ENCODE data around the gene APOBEC4. TPM values are rescaled to one million over a fixed set of nuclear protein-coding genes. Genes with fewer than 3 reads are reported as not detected.

APOBEC4 gene
- total RNA-seq, 2 experiments from 2014 or later: not detected

DNA sequence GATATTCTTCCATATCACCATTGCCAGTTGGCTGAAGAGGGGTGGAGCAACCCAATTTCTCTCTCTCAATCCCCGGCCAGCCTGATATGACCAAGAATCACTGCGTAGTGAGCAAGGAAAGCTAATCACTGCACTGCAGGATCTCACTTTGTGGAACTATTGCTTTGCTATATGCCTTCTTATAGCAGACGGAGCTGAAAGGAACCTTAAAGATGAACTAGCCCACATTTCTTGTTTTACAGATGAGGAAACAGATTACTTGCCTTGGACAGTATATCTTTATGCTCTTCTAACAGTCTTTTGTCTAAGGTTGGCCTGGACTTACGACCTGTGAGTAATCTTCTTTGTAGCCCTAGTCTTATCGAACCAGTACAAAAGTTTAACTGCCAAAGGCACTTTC lies 7.6 kb downstream of the APOBEC4 start:
- no peaks in the 10 kb centered on the region for H3K4me1 Mint-ChIP-seq (ENCODE audit: low read depth)
- intact Hi-C loops (cut with micrococcal nuclease): loop anchor here (1.0 kb wide), 1 partner anchor 9 kb away; no protein-coding TSS in a partner anchor
- no peaks in the 10 kb centered on the region for H3K9me3 Mint-ChIP-seq
- CTCF ChIA-PET: interaction anchor here (0.7 to 1.1 kb wide), 4 partner anchors 12 to 271 kb away, joined by 3 read pairs; no protein-coding TSS in a partner anchor
- H3K27me3 Mint-ChIP-seq (ENCODE audit: low read depth): no peaks in the 10 kb centered on the region
- no peak overlapping the region for H3K27ac Mint-ChIP-seq
- H3K36me3 Mint-ChIP-seq (ENCODE audit: low read depth): no peaks in the 10 kb centered on the region
- DNase-seq: no peak
- no peak overlapping the region for H3K4me3 Mint-ChIP-seq

DNA sequence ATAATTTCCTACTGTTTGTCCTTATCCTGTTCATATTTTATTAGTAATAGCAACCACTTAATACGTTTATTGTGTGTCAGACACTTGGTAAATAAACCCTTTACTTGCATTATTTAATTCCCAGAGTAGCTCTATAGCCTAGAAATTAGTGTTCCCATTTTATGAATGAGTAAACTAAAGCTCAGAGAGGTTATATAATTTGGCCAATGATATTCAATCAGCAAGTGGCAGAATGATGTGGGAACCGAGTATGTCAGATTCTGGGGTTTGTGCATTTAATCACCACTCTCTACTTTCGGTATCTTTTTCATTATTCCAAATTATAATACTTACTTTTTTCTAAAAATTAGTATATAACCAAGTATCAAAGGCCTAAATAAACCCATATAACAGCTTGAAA lies 10.9 kb downstream of the APOBEC4 start:
- Mint-ChIP-seq H3K4me1 (ENCODE audit: low read depth) (peaks cover 6% of the 10 kb centered on the region), H3K27me3 (ENCODE audit: low read depth) (no peaks in the 10 kb centered on the region), H3K36me3 (ENCODE audit: low read depth) (no peaks in the 10 kb centered on the region), H3K4me3 (no peak overlapping the region), H3K9me3 (no peaks in the 10 kb centered on the region), H3K27ac (no peak overlapping the region)
- no peak for DNase-seq
- CTCF ChIA-PET: no interaction called here
- intact Hi-C loops (cut with micrococcal nuclease): no loop called here

DNA sequence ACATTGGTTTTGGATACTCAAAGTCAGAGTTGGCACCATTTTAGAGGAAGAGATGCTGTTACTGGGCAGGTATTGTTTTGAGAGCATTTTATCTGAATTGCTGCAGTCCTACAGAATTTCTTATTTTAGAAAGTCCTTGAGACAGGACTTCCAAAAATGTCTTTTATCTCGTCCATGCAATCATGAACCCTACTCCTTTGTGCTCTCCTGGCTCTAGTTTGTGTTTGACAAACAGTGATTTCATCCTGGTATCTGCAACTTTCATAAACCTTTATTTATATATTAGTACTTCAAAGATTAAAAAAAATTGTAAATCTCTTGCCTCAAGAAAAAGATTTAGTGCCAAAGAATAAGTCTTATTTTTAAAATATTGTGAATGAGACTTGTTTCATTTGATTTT lies 12.9 kb downstream of the APOBEC4 start:
- no peaks in the 10 kb centered on the region for H3K9me3 Mint-ChIP-seq
- H3K4me1 Mint-ChIP-seq (ENCODE audit: low read depth): peaks cover 16% of the 10 kb centered on the region
- no peak overlapping the region for H3K4me3 Mint-ChIP-seq
- intact Hi-C loops (cut with micrococcal nuclease): no loop called here
- no peak overlapping the region for H3K27ac Mint-ChIP-seq
- H3K27me3 Mint-ChIP-seq (ENCODE audit: low read depth): no peaks in the 10 kb centered on the region
- peaks cover 2% of the 10 kb centered on the region for H3K36me3 Mint-ChIP-seq (ENCODE audit: low read depth)
- DNase-seq: no peak
- CTCF ChIA-PET: interaction anchor here (0.6 kb wide), 1 partner anchor 12 kb away, joined by 3 read pairs; no protein-coding TSS in a partner anchor

DNA sequence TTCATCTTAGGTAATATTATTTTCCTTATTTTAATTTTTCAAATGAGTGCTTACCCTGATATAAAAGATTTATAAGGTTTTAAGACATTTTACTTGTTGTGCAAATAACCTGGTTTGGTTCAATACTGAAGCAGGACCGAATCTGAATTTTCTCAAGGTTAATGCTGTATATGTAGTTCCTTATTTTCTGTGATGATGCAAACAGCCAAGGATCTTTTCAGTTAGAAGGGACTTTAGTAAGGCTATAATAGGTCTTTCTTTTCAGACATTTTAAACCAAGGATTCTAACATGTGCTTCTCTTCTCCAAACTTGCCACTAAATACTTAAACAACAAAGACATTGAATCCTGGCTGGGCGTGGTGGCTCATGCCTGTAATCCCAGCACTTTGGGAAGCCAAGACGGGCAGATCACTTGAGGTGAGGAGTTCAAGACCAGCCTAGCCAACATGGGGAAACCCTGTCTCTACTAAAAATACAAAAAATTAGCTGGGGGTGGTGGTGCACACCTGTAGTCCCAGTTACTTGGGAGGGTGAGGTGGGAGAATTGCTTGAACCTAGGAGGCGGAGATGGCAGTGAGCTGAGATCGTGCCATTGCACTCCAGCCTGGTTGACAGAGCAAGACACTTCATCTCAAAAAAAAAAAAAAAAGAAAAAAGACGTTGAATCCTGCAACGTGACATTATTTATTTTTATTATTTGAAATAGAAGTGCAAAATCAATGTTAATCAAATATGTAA lies 14.3 kb downstream of the APOBEC4 start:
- H3K4me3 Mint-ChIP-seq: no peak overlapping the region
- peaks cover 3% of the 10 kb centered on the region for H3K36me3 Mint-ChIP-seq (ENCODE audit: low read depth)
- H3K27me3 Mint-ChIP-seq (ENCODE audit: low read depth): no peaks in the 10 kb centered on the region
- CTCF ChIA-PET: interaction anchor here (0.6 to 2.1 kb wide), 2 partner anchors 16 to 33 kb away, joined by 4 to 9 read pairs; no protein-coding TSS in a partner anchor
- H3K27ac Mint-ChIP-seq: no peak overlapping the region
- peaks cover 16% of the 10 kb centered on the region for H3K4me1 Mint-ChIP-seq (ENCODE audit: low read depth)
- intact Hi-C loops (cut with micrococcal nuclease): loop anchor here (5.0 to 10.0 kb wide), 2 partner anchors 1333 to 1406 kb away; partner anchors contain the start of genes NIBAN1 and RNF2
- no peak for DNase-seq
- no peaks in the 10 kb centered on the region for H3K9me3 Mint-ChIP-seq

DNA sequence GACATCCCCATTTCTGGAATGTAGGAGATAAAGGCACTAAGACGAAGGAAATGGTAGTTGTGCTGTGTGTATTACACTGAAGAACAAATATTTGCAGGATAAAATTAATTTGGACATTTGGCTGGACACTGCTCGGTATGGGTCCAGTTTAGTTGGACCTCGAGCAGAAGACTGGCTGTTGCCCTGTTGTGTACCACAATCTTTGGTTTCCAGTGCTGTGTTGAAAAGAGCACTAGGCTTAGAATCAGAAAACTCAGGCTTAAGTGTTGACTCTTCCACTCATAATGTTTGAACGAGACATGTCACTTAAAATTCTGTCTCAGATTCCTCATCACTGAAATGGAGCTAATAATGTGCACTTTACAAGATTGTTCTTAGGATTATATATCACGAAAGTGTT lies 16.3 kb downstream of the APOBEC4 start:
- Mint-ChIP-seq H3K27me3 (ENCODE audit: low read depth) (no peaks in the 10 kb centered on the region), H3K36me3 (ENCODE audit: low read depth) (peaks cover 10% of the 10 kb centered on the region), H3K27ac (no peak overlapping the region), H3K4me3 (peak overlapping the region; percentile 98), H3K4me1 (ENCODE audit: low read depth) (peaks cover 20% of the 10 kb centered on the region), H3K9me3 (no peaks in the 10 kb centered on the region)
- intact Hi-C loops (cut with micrococcal nuclease): loop anchor here (1.0 to 10.0 kb wide), 3 partner anchors 9 to 1408 kb away; partner anchors contain the start of genes NIBAN1 and RNF2
- DNase-seq: no peak
- CTCF ChIA-PET: interaction anchor here (2.1 kb wide), 1 partner anchor 18 kb away, joined by 9 read pairs; no protein-coding TSS in a partner anchor

DNA sequence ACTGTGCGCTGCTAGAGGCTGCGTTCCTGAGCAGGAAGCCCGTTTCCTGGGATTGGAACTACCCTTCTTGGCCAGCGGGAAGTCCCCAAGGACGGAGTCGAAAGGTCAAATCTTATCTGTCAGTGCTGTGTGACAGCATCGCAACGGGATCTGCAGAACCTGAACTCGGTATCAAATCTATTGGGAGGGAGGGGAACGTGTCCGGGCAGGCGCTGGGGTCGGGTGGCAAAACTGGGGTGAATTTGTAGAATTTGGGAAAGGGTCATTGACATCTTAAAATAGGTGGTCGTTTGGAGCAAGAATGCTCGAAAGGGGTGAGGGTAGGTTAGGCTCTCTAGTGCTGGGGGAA lies 16.8 kb downstream of the APOBEC4 start:
- H3K9me3 Mint-ChIP-seq: no peaks in the 10 kb centered on the region
- CTCF ChIA-PET: no interaction called here
- peak; percentile 67 for DNase-seq
- H3K27me3 Mint-ChIP-seq (ENCODE audit: low read depth): no peaks in the 10 kb centered on the region
- H3K4me3 Mint-ChIP-seq: peak overlapping the region; percentile 98
- H3K36me3 Mint-ChIP-seq (ENCODE audit: low read depth): peaks cover 12% of the 10 kb centered on the region
- peak overlapping the region; percentile 99 for H3K27ac Mint-ChIP-seq
- H3K4me1 Mint-ChIP-seq (ENCODE audit: low read depth): peaks cover 23% of the 10 kb centered on the region
- intact Hi-C loops (cut with micrococcal nuclease): loop anchor here (1.0 to 10.0 kb wide), 3 partner anchors 9 to 1408 kb away; partner anchors contain the start of genes NIBAN1 and RNF2

DNA sequence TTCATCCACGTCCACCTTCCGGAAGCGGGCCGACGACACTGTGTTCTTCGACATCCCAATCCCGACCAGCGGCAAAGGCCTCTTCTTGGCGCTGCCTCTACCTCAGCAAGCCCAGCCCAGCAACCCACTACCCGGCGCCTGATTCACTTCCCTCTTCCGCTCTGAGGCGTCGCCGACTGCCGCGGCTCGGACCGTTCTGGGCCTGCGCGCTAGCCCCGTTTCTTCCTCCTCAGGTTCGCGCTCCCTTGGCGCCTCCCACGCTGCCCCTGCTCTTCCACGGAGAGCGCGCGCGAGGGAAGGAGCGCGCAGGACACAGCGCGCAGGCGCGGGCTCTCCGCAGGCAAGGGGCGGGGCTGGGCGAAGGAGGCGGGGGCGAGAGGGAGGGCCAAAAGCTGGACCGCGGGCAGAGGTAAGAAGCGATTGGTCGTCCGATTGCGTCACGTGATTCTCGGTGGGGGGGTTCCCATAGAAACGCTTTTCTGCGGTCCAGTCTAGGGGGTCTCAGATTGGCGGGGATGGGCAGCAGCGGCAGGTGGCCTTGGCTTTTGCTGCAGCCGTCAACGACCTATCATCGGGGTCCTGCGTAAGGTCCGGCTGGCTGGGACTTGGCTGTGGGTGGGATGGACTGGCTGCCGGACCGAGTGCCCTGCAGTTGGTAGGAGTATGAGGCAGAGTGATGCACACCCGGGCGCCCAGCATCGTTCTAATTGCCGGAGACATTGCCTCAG lies 17.3 kb downstream of the APOBEC4 start, which contains the start of gene ARPC5:
TSS of gene ARPC5 (minus strand) at position 178 of the 728 bp plus-strand sequence. CDS start at position 54, 124 bp downstream.
- H3K27me3 Mint-ChIP-seq (ENCODE audit: low read depth): no peaks in the 10 kb centered on the region
- H3K9me3 Mint-ChIP-seq: no peaks in the 10 kb centered on the region
- peak within 1 kb of the TSS; percentile 99 for H3K27ac Mint-ChIP-seq
- H3K4me3 Mint-ChIP-seq: peak within 1 kb of the TSS; percentile 98
- intact Hi-C loops (cut with micrococcal nuclease): loop anchor here (1.0 to 10.0 kb wide), 12 partner anchors 10 to 1681 kb away; partner anchors contain the start of genes COLGALT2, DHX9, EDEM3 and IVNS1ABP
- CTCF ChIA-PET: interaction anchor here (0.9 to 4.4 kb wide), 2 partner anchors 18 to 165 kb away, joined by 3 to 43 read pairs; partner anchors contain the start of gene APOBEC4
- H3K36me3 Mint-ChIP-seq (ENCODE audit: low read depth): peaks cover 14% of the 10 kb centered on the region
- H3K4me1 Mint-ChIP-seq (ENCODE audit: low read depth): peaks cover 27% of the 10 kb centered on the region
- DNase-seq: peak; percentile 97

DNA sequence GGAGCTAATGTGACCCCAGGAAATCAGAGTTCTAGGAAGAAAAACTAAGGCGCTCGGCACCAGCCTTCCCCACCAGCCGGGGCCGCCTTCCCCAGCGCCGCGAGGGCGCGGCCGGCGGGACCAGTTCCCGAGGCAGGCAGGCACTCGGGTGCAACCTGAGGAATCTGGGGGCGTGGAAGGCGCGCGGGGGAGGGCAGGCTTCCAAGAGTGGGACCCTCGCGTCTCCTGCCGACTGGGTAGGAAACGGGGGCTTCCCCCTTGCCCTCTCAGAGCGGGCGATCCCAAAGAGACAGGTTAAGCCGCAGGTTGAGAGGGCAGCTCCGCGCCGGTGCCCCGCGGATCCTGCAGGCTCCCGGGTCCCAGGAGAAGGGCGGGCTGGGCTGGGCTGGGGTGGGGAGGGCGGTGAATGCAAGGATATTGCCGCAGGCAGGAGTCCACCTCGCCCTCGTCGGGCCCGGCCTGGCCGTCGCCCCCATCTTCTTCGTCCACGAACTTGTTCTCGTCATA lies 18.0 kb downstream of the APOBEC4 start:
- peak overlapping the region; percentile 99 for H3K27ac Mint-ChIP-seq
- intact Hi-C loops (cut with micrococcal nuclease): loop anchor here (1.0 to 10.0 kb wide), 11 partner anchors 262 to 1682 kb away; partner anchors contain the start of genes COLGALT2, DHX9, EDEM3 and IVNS1ABP
- peak overlapping the region; percentile 98 for H3K4me3 Mint-ChIP-seq
- no peaks in the 10 kb centered on the region for H3K9me3 Mint-ChIP-seq
- H3K4me1 Mint-ChIP-seq (ENCODE audit: low read depth): peaks cover 31% of the 10 kb centered on the region
- DNase-seq: peak; percentile 30
- H3K27me3 Mint-ChIP-seq (ENCODE audit: low read depth): no peaks in the 10 kb centered on the region
- H3K36me3 Mint-ChIP-seq (ENCODE audit: low read depth): peaks cover 18% of the 10 kb centered on the region
- CTCF ChIA-PET: interaction anchor here (0.7 to 4.4 kb wide), 3 partner anchors 19 to 165 kb away, joined by 3 to 43 read pairs (median 6); partner anchors contain the start of gene APOBEC4

DNA sequence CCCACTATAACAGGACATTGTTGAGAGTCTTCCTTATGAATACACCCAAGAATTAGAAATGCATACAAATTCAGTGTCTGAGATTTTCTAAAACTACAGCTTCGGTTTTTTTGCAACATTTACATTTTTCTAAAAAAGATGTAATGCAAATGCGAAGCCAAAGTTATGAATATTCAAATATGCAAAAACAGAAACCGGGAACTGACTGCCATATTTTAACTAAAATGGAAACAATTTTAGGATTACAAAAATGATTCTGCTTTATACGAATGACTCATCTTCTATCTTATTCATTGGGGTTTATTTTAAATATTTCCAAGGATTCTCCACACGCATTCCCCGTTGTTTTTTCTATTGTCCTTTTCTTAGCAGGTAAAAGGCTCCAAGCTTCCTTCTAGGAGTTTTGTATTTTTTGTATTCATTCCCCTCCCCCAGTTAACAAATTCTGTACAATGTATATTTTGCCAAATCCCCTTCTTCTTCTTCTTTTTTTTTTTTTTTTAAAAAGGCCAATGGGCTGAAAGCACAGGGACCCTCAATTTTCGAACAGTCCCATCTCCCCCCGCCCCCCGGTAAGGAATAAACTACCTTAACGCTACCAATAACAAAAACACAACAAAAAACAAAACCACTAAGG lies 18.6 kb downstream of the APOBEC4 start:
- H3K27me3 Mint-ChIP-seq (ENCODE audit: low read depth): no peaks in the 10 kb centered on the region
- H3K36me3 Mint-ChIP-seq (ENCODE audit: low read depth): peaks cover 23% of the 10 kb centered on the region
- intact Hi-C loops (cut with micrococcal nuclease): loop anchor here (1.0 to 10.0 kb wide), 11 partner anchors 262 to 1682 kb away; partner anchors contain the start of genes COLGALT2, DHX9, EDEM3 and IVNS1ABP
- peak overlapping the region; percentile 98 for H3K4me3 Mint-ChIP-seq
- H3K27ac Mint-ChIP-seq: peak overlapping the region; percentile 99
- peaks cover 34% of the 10 kb centered on the region for H3K4me1 Mint-ChIP-seq (ENCODE audit: low read depth)
- DNase-seq: no peak
- CTCF ChIA-PET: interaction anchor here (0.6 to 4.4 kb wide), 8 partner anchors 9 to 296 kb away, joined by 3 to 43 read pairs (median 4); partner anchors contain the start of gene APOBEC4
- no peaks in the 10 kb centered on the region for H3K9me3 Mint-ChIP-seq

DNA sequence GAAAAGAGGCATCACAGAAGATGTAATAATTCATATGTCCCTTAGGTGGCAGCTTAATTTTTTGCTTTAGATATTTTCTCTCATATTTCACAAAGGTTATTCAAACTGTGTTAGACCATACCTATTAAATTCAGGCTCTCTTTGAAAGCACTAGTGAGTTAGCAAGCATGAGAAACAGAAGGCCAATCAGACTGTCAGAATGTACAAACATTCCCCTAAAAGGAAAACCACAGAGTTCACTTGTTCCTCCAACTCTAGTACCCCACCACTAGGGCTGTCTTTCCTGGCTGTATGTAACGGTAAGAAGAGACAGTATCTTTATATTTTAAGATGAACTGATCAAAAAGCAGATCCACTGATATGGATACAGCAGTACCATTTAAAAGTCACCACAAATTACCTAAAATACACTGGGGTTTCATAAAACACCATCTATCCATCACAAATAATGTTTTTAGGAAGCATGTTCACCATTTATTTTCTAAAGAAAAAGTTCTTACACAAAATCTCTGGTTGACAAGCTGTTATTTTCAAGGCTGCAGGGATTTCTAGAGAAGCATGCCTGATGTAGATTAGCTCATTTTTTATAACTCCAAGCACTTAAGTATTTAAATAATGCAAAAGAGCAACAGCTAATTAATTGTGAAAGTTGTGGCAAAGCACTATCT lies 19.3 kb downstream of the APOBEC4 start:
- Mint-ChIP-seq H3K4me3 (peak overlapping the region; percentile 98), H3K27ac (peak overlapping the region; percentile 99), H3K27me3 (ENCODE audit: low read depth) (no peaks in the 10 kb centered on the region), H3K9me3 (no peaks in the 10 kb centered on the region), H3K4me1 (ENCODE audit: low read depth) (peaks cover 38% of the 10 kb centered on the region), H3K36me3 (ENCODE audit: low read depth) (peaks cover 26% of the 10 kb centered on the region)
- CTCF ChIA-PET: interaction anchor here (0.6 to 4.4 kb wide), 7 partner anchors 8 to 297 kb away, joined by 3 to 43 read pairs (median 3); partner anchors contain the start of gene APOBEC4
- DNase-seq: peak; percentile 33
- intact Hi-C loops (cut with micrococcal nuclease): loop anchor here (1.0 to 10.0 kb wide), 14 partner anchors 18 to 1683 kb away; partner anchors contain the start of genes DHX9, EDEM3, IVNS1ABP and NCF2

DNA sequence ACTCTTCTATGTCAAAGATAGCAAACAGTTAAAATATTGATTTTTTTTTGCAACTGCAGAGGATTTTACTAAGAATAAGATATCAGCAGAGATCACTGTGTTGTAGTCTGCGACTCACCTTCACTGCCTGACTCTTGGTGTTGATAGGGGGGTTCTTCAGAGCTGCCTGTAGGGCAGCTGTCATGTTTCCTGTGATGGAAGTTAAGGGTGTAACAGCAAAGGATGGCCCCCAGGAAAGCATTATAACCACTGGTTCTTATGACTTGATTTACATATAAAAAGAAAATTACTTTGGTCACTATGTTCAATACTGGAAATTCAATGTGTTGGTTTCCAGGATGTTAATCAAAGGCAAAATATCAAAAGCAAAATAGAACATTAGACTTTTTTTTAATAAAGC lies 20.2 kb downstream of the APOBEC4 start:
- Mint-ChIP-seq H3K4me3 (peak overlapping the region; percentile 98), H3K4me1 (ENCODE audit: low read depth) (peaks cover 44% of the 10 kb centered on the region), H3K27me3 (ENCODE audit: low read depth) (no peaks in the 10 kb centered on the region), H3K36me3 (ENCODE audit: low read depth) (peaks cover 34% of the 10 kb centered on the region), H3K27ac (peak overlapping the region; percentile 99), H3K9me3 (no peaks in the 10 kb centered on the region)
- CTCF ChIA-PET: interaction anchor here (0.8 to 4.4 kb wide), 4 partner anchors 12 to 52 kb away, joined by 3 to 43 read pairs (median 8); partner anchors contain the start of gene APOBEC4
- intact Hi-C loops (cut with micrococcal nuclease): loop anchor here (1.0 to 10.0 kb wide), 8 partner anchors 19 to 1412 kb away; partner anchors contain the start of genes NCF2 and RNF2
- peak; percentile 39 for DNase-seq

All from activated naive CD4-positive, alpha-beta T cell treated with anti-CD3 and anti-CD28 coated beads for 36 hours (primary cell).